ENCODE results near the gene EFCAB6.

DNA sequence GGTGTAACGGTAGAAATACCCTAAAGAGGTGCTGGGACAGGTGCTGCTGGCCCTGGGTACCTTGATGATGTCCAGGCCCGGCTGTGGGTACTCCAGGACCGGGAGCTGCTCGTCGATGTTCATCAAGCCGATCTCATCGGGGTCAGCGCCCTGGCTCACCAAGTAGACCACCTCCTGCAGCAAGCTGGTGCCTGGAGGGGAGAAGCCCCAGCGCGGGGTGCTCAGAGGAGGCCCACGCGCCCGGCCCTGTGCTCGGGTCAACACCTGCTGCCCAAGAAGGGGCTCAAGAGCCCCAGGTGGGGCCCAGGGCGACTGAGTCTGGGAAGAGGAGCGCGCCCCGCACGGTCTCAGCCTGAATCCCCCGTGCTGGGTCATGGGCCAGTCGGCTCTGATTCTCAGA lies 29.6 kb upstream of the EFCAB6 start:
- TF ChIP-seq, protein P1, sequence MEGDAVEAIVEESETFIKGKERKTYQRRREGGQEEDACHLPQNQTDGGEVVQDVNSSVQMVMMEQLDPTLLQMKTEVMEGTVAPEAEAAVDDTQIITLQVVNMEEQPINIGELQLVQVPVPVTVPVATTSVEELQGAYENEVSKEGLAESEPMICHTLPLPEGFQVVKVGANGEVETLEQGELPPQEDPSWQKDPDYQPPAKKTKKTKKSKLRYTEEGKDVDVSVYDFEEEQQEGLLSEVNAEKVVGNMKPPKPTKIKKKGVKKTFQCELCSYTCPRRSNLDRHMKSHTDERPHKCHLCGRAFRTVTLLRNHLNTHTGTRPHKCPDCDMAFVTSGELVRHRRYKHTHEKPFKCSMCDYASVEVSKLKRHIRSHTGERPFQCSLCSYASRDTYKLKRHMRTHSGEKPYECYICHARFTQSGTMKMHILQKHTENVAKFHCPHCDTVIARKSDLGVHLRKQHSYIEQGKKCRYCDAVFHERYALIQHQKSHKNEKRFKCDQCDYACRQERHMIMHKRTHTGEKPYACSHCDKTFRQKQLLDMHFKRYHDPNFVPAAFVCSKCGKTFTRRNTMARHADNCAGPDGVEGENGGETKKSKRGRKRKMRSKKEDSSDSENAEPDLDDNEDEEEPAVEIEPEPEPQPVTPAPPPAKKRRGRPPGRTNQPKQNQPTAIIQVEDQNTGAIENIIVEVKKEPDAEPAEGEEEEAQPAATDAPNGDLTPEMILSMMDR (conservative IDR thresholded peaks at IDR 0.05; ENCODE audit: low read depth, low read length), result no peak
- TF ChIP-seq MAFK (IDR thresholded peaks at IDR 0.05; ENCODE audit: low read depth, low read length) (no peak), RAD21 (IDR thresholded peaks at IDR 0.05; ENCODE audit: low read length) (no peak), CEBPB (IDR thresholded peaks at IDR 0.05; ENCODE audit: low read depth, low read length) (no peak), POLR2A (IDR thresholded peaks at IDR 0.05; ENCODE audit: low read depth, low read length) (no peak), MXI1 (IDR thresholded peaks at IDR 0.05; ENCODE audit: borderline replicate concordance, low read depth, low read length) (no peak), RCOR1 (IDR thresholded peaks at IDR 0.05; ENCODE audit: insufficient replicate concordance, low read length) (no peak), SMC3 (IDR thresholded peaks at IDR 0.05; ENCODE audit: low read depth, low read length) (no peak), RFX5 (IDR thresholded peaks at IDR 0.05; ENCODE audit: low read depth, low read length) (no peak)
- TF ChIP-seq, protein P2, sequence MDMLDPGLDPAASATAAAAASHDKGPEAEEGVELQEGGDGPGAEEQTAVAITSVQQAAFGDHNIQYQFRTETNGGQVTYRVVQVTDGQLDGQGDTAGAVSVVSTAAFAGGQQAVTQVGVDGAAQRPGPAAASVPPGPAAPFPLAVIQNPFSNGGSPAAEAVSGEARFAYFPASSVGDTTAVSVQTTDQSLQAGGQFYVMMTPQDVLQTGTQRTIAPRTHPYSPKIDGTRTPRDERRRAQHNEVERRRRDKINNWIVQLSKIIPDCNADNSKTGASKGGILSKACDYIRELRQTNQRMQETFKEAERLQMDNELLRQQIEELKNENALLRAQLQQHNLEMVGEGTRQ (IDR thresholded peaks at IDR 0.05; ENCODE audit: low read depth, low read length), result no peak
- TF ChIP-seq, protein P3, sequence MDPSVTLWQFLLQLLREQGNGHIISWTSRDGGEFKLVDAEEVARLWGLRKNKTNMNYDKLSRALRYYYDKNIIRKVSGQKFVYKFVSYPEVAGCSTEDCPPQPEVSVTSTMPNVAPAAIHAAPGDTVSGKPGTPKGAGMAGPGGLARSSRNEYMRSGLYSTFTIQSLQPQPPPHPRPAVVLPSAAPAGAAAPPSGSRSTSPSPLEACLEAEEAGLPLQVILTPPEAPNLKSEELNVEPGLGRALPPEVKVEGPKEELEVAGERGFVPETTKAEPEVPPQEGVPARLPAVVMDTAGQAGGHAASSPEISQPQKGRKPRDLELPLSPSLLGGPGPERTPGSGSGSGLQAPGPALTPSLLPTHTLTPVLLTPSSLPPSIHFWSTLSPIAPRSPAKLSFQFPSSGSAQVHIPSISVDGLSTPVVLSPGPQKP (IDR thresholded peaks at IDR 0.05; ENCODE audit: borderline replicate concordance, low read depth, low read length), result no peak
